ENCODE data around the gene ZNF331.

DNA sequence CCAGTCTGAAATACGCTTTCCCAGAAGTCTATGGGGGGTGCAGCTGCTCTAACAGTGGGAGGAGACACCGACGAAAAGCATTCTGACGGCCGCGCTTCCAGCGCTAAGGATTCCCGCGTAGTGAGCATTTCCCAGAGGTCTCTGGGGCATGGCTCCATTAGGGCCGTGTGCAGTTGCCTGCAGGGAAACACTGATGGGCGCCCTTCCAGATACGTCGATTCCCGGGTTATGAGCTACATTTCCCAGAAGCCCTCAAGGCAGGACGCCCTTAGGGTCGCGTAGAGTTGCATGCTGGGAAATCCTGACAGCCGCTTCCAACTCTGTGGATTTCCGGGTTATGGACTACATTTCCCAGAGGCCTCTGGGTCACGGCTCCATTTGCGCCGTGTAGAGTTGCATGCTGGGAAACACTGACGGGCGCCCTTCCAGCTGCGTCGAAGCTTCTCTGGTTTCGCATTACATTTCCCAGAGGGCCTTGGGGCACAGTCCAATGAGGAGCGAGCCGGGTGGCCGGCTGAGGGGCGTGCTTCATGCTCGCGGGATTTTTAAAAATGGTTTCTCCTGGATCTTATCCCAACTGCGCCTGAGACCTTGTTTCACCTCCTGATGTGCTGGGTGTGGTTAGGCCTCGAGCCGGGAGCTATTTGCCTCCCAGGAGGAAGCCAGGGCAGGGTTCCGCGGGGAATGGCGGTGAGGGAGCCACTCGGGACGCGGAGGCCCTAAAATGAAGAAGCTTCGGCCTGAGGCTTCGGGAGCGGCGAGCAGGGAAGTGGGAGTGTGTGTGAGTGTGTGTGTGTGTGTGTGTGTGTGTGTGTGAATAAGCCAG lies 17.2 kb upstream of the ZNF331 start:
- TF ChIP-seq POLR2A (IDR thresholded peaks at IDR 0.05) (no peak), POLR2AphosphoS5 (IDR thresholded peaks at IDR 0.05) (peak in 3 of 4 donors; percentile 79 to 97 (median 83))
- TF ChIP-seq, protein P1, sequence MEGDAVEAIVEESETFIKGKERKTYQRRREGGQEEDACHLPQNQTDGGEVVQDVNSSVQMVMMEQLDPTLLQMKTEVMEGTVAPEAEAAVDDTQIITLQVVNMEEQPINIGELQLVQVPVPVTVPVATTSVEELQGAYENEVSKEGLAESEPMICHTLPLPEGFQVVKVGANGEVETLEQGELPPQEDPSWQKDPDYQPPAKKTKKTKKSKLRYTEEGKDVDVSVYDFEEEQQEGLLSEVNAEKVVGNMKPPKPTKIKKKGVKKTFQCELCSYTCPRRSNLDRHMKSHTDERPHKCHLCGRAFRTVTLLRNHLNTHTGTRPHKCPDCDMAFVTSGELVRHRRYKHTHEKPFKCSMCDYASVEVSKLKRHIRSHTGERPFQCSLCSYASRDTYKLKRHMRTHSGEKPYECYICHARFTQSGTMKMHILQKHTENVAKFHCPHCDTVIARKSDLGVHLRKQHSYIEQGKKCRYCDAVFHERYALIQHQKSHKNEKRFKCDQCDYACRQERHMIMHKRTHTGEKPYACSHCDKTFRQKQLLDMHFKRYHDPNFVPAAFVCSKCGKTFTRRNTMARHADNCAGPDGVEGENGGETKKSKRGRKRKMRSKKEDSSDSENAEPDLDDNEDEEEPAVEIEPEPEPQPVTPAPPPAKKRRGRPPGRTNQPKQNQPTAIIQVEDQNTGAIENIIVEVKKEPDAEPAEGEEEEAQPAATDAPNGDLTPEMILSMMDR (IDR thresholded peaks at IDR 0.05), result no peak

Measured in sigmoid colon (tissue), 4 donors.